Measurements from ENCODE around the gene GPC3.

The GPC3 gene

DNA sequence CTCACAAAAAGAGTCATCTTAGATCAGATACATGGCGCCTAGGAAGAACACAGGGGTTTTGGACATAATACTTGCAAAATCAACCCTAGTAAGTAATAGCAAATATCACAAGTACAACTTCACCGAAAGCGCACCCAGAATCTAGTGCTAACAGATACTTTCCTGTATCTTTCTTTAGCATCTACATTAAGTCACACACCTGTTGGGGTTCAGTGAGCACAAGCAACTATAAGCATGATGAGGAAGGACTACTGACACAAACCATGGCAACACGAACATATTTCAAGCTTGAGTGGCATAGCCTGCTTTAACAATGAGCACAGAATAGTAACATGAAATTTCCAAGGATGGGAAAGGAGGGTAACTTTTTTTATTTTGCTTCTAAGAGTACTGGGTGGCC lies 116.1 kb downstream of the GPC3 start:
- no peak overlapping the region for H2BK15ac ChIP-seq (ENCODE audit: low read length)
- no CpG with 5 or more reads among the region's 4 CpGs for WGBS, 2 donors (ENCODE audit: extremely low coverage in 2 of 2, insufficient read length in 2 of 2, insufficient replicate concordance in 1 of 2)
- no peak overlapping the region for H2AK5ac ChIP-seq (ENCODE audit: low read depth, low read length)
- no peak overlapping the region for H3K4me3 ChIP-seq (ENCODE audit: low read length in 2 of 2)
- no peak overlapping the region for H4K8ac ChIP-seq (ENCODE audit: low read depth, low read length)
- H2AFZ ChIP-seq (ENCODE audit: low read length), result no peak overlapping the region
- no peak overlapping the region for H3K27ac ChIP-seq (replicated peaks; ENCODE audit: low read length)
- H3K4ac ChIP-seq (ENCODE audit: low read length), result no peak overlapping the region
- no peak overlapping the region for H2BK120ac ChIP-seq (ENCODE audit: low read depth, low read length)
- no peak overlapping the region for H2BK12ac ChIP-seq (ENCODE audit: low read length)
- no peak overlapping the region for H3K14ac ChIP-seq (ENCODE audit: low read length)
- H3K4me1 ChIP-seq (ENCODE audit: control insufficient read depth in 2 of 2, insufficient read depth in 1 of 2, low read depth in 1 of 2, low read length in 2 of 2), result no peaks in the 10 kb centered on the region
- peaks cover 3 to 5% of the 10 kb centered on the region in 2 donors for H3K9me3 ChIP-seq (replicated peaks in 1 of 2; ENCODE audit: control insufficient read depth in 2 of 2, insufficient read depth in 1 of 2, low read depth in 1 of 2, low read length in 2 of 2)
- no peak overlapping the region for H3K4me2 ChIP-seq (ENCODE audit: insufficient read depth, low read length, poor library complexity, severe bottlenecking)
- H3K9ac ChIP-seq (ENCODE audit: low read depth, low read length, poor library complexity), result no peak overlapping the region
- no peak overlapping the region for H3K18ac ChIP-seq (ENCODE audit: low read length)
- H2BK5ac ChIP-seq (ENCODE audit: low read length), result no peak overlapping the region
- no peak overlapping the region for H3K23ac ChIP-seq (ENCODE audit: low read depth, low read length, poor library complexity)
- peaks cover 2% of the 10 kb centered on the region for H3K79me1 ChIP-seq (ENCODE audit: low read depth, low read length)
- H4K91ac ChIP-seq (ENCODE audit: low read depth, low read length, poor library complexity), result no peak overlapping the region
- H3K27me3 ChIP-seq (ENCODE audit: control insufficient read depth in 3 of 3, insufficient read depth in 3 of 3, low read depth in 1 of 3, low read length in 3 of 3), result peaks cover 0 to 3% (median 0%) of the 10 kb centered on the region in 3 experiments
- no peak for DNase-seq (ENCODE audit: low spot score)
- no peaks in the 10 kb centered on the region for H3K36me3 ChIP-seq (replicated peaks in 1 of 2; ENCODE audit: control insufficient read depth in 2 of 2, insufficient read depth in 2 of 2, low read length in 2 of 2)

GRCh38 chrX:133868682-133869081 lies 116.7 kb downstream of the GPC3 start:
- Histone ChIP-seq H3K79me1 (ENCODE audit: low read depth, low read length) (peaks cover 2% of the 10 kb centered on the region), H3K4me2 (ENCODE audit: insufficient read depth, low read length, poor library complexity, severe bottlenecking) (no peak overlapping the region), H3K36me3 (replicated peaks in 1 of 2; ENCODE audit: control insufficient read depth in 2 of 2, insufficient read depth in 2 of 2, low read length in 2 of 2) (no peaks in the 10 kb centered on the region), H3K4me1 (ENCODE audit: control insufficient read depth in 2 of 2, insufficient read depth in 1 of 2, low read depth in 1 of 2, low read length in 2 of 2) (no peaks in the 10 kb centered on the region), H3K23ac (ENCODE audit: low read depth, low read length, poor library complexity) (no peak overlapping the region), H4K8ac (ENCODE audit: low read depth, low read length) (no peak overlapping the region), H3K4ac (ENCODE audit: low read length) (no peak overlapping the region), H2AFZ (ENCODE audit: low read length) (no peak overlapping the region), H3K4me3 (ENCODE audit: low read length in 2 of 2) (no peak overlapping the region), H2BK5ac (ENCODE audit: low read length) (no peak overlapping the region), H3K27me3 (ENCODE audit: control insufficient read depth in 3 of 3, insufficient read depth in 3 of 3, low read depth in 1 of 3, low read length in 3 of 3) (peaks cover 0 to 3% (median 0%) of the 10 kb centered on the region in 3 experiments), H3K14ac (ENCODE audit: low read length) (no peak overlapping the region), H3K27ac (replicated peaks; ENCODE audit: low read length) (no peak overlapping the region), H3K9me3 (replicated peaks in 1 of 2; ENCODE audit: control insufficient read depth in 2 of 2, insufficient read depth in 1 of 2, low read depth in 1 of 2, low read length in 2 of 2) (peaks cover 3 to 5% of the 10 kb centered on the region in 2 donors), H3K9ac (ENCODE audit: low read depth, low read length, poor library complexity) (no peak overlapping the region), H2BK15ac (ENCODE audit: low read length) (no peak overlapping the region), H2BK12ac (ENCODE audit: low read length) (no peak overlapping the region), H2AK5ac (ENCODE audit: low read depth, low read length) (no peak overlapping the region), H3K18ac (ENCODE audit: low read length) (no peak overlapping the region), H2BK120ac (ENCODE audit: low read depth, low read length) (no peak overlapping the region), H4K91ac (ENCODE audit: low read depth, low read length, poor library complexity) (no peak overlapping the region)
- DNase-seq (ENCODE audit: low spot score), result no peak
- WGBS, 2 donors (ENCODE audit: extremely low coverage in 2 of 2, insufficient read length in 2 of 2, insufficient replicate concordance in 1 of 2), result no CpG with 5 or more reads among the region's 1 CpG

GRCh38 chrX:133868250-133868649 lies 117.1 kb downstream of the GPC3 start:
- DNase-seq (ENCODE audit: low spot score), result no peak
- no peak overlapping the region for H2AFZ ChIP-seq (ENCODE audit: low read length)
- no peak overlapping the region for H3K4me3 ChIP-seq (ENCODE audit: low read length in 2 of 2)
- H3K14ac ChIP-seq (ENCODE audit: low read length), result no peak overlapping the region
- H4K91ac ChIP-seq (ENCODE audit: low read depth, low read length, poor library complexity), result no peak overlapping the region
- H3K4me1 ChIP-seq (ENCODE audit: control insufficient read depth in 2 of 2, insufficient read depth in 1 of 2, low read depth in 1 of 2, low read length in 2 of 2), result no peaks in the 10 kb centered on the region
- no peaks in the 10 kb centered on the region for H3K36me3 ChIP-seq (replicated peaks in 1 of 2; ENCODE audit: control insufficient read depth in 2 of 2, insufficient read depth in 2 of 2, low read length in 2 of 2)
- no peak overlapping the region for H3K4me2 ChIP-seq (ENCODE audit: insufficient read depth, low read length, poor library complexity, severe bottlenecking)
- no peak overlapping the region for H3K27ac ChIP-seq (replicated peaks; ENCODE audit: low read length)
- H2BK120ac ChIP-seq (ENCODE audit: low read depth, low read length), result no peak overlapping the region
- no peak overlapping the region for H2AK5ac ChIP-seq (ENCODE audit: low read depth, low read length)
- H2BK5ac ChIP-seq (ENCODE audit: low read length), result no peak overlapping the region
- no peak overlapping the region for H4K8ac ChIP-seq (ENCODE audit: low read depth, low read length)
- peaks cover 0 to 3% (median 0%) of the 10 kb centered on the region in 3 experiments for H3K27me3 ChIP-seq (ENCODE audit: control insufficient read depth in 3 of 3, insufficient read depth in 3 of 3, low read depth in 1 of 3, low read length in 3 of 3)
- no peak overlapping the region for H2BK12ac ChIP-seq (ENCODE audit: low read length)
- H3K9ac ChIP-seq (ENCODE audit: low read depth, low read length, poor library complexity), result no peak overlapping the region
- H3K79me1 ChIP-seq (ENCODE audit: low read depth, low read length), result peaks cover 2% of the 10 kb centered on the region
- H3K23ac ChIP-seq (ENCODE audit: low read depth, low read length, poor library complexity), result no peak overlapping the region
- no peak overlapping the region for H2BK15ac ChIP-seq (ENCODE audit: low read length)
- no peak overlapping the region for H3K4ac ChIP-seq (ENCODE audit: low read length)
- peaks cover 3 to 5% of the 10 kb centered on the region in 2 donors for H3K9me3 ChIP-seq (replicated peaks in 1 of 2; ENCODE audit: control insufficient read depth in 2 of 2, insufficient read depth in 1 of 2, low read depth in 1 of 2, low read length in 2 of 2)
- no peak overlapping the region for H3K18ac ChIP-seq (ENCODE audit: low read length)

GRCh38 chrX:133865761-133866471 lies 119.5 kb downstream of the GPC3 start:
- Histone ChIP-seq H3K27me3 (ENCODE audit: control insufficient read depth in 3 of 3, insufficient read depth in 3 of 3, low read depth in 1 of 3, low read length in 3 of 3) (peaks cover 0 to 3% (median 0%) of the 10 kb centered on the region in 3 experiments), H2AFZ (ENCODE audit: low read length) (no peak overlapping the region), H2BK120ac (ENCODE audit: low read depth, low read length) (no peak overlapping the region), H3K9ac (ENCODE audit: low read depth, low read length, poor library complexity) (no peak overlapping the region), H3K23ac (ENCODE audit: low read depth, low read length, poor library complexity) (no peak overlapping the region), H3K4me2 (ENCODE audit: insufficient read depth, low read length, poor library complexity, severe bottlenecking) (no peak overlapping the region), H4K8ac (ENCODE audit: low read depth, low read length) (no peak overlapping the region), H3K79me1 (ENCODE audit: low read depth, low read length) (peaks cover 2% of the 10 kb centered on the region), H4K91ac (ENCODE audit: low read depth, low read length, poor library complexity) (no peak overlapping the region), H3K27ac (replicated peaks; ENCODE audit: low read length) (no peak overlapping the region), H3K18ac (ENCODE audit: low read length) (no peak overlapping the region), H2BK15ac (ENCODE audit: low read length) (no peak overlapping the region), H3K36me3 (replicated peaks in 1 of 2; ENCODE audit: control insufficient read depth in 2 of 2, insufficient read depth in 2 of 2, low read length in 2 of 2) (peaks cover 0 to 2% of the 10 kb centered on the region in 2 donors), H3K4ac (ENCODE audit: low read length) (no peak overlapping the region), H3K14ac (ENCODE audit: low read length) (no peak overlapping the region), H3K4me1 (ENCODE audit: control insufficient read depth in 2 of 2, insufficient read depth in 1 of 2, low read depth in 1 of 2, low read length in 2 of 2) (no peaks in the 10 kb centered on the region), H2BK5ac (ENCODE audit: low read length) (no peak overlapping the region), H3K9me3 (replicated peaks in 1 of 2; ENCODE audit: control insufficient read depth in 2 of 2, insufficient read depth in 1 of 2, low read depth in 1 of 2, low read length in 2 of 2) (peaks cover 0 to 5% of the 10 kb centered on the region in 2 donors), H2BK12ac (ENCODE audit: low read length) (no peak overlapping the region), H2AK5ac (ENCODE audit: low read depth, low read length) (no peak overlapping the region), H3K4me3 (ENCODE audit: low read length in 2 of 2) (no peak overlapping the region)
- DNase-seq (ENCODE audit: low spot score), result no peak
- no CpG with 5 or more reads among the region's 3 CpGs for WGBS, 2 donors (ENCODE audit: extremely low coverage in 2 of 2, insufficient read length in 2 of 2, insufficient replicate concordance in 1 of 2)
